ENCODE data around the gene AARS2.

The AARS2 gene

GRCh38 chr6:44263354-44264100, 49.6 kb downstream of the AARS2 start:
- DNase-seq (ENCODE audit: low read depth in 1 of 2, low spot score in 1 of 2): no peak

GRCh38 chr6:44262467-44263353, 50.4 kb downstream of the AARS2 start:
- no peak for DNase-seq (ENCODE audit: low read depth in 1 of 2, low spot score in 1 of 2)

GRCh38 chr6:44261581-44261980, 51.6 kb downstream of the AARS2 start:
- no peak for DNase-seq (ENCODE audit: low read depth in 1 of 2, low spot score in 1 of 2)

- DNase-seq (ENCODE audit: low read depth in 1 of 2, low spot score in 1 of 2): no peak
Measured at GRCh38 chr6:44260451-44261297, 52.5 kb downstream of the AARS2 start.

GRCh38 chr6:44260011-44260410, 53.1 kb downstream of the AARS2 start:
- DNase-seq (ENCODE audit: low read depth in 1 of 2, low spot score in 1 of 2): no peak

- DNase-seq (ENCODE audit: low read depth in 1 of 2, low spot score in 1 of 2): no peak
Measured at GRCh38 chr6:44258921-44259320, 54.2 kb downstream of the AARS2 start.

- DNase-seq (ENCODE audit: low read depth in 1 of 2, low spot score in 1 of 2): no peak
Measured at GRCh38 chr6:44258325-44258863, 54.8 kb downstream of the AARS2 start.

GRCh38 chr6:44257753-44258324, 55.3 kb downstream of the AARS2 start:
- no peak for DNase-seq (ENCODE audit: low read depth in 1 of 2, low spot score in 1 of 2)

GRCh38 chr6:44257025-44257752, 56.0 kb downstream of the AARS2 start, which contains the start of gene SLC35B2:
Gene SLC35B2, minus strand, starts transcription at chr6:44257528. Its CDS starts 118 bp downstream, at chr6:44257410.
- DNase-seq (ENCODE audit: low read depth in 1 of 2, low spot score in 1 of 2): peak in 1 of 2 donors; percentile 46

GRCh38 chr6:44256775-44257024, 56.4 kb downstream of the AARS2 start:
- DNase-seq (ENCODE audit: low read depth in 1 of 2, low spot score in 1 of 2): no peak

- no peak for DNase-seq (ENCODE audit: low read depth in 1 of 2, low spot score in 1 of 2)
Measured at GRCh38 chr6:44255871-44256774, 57.0 kb downstream of the AARS2 start.

- peak in 1 of 2 donors; percentile 39 for DNase-seq (ENCODE audit: low read depth in 1 of 2, low spot score in 1 of 2)
Measured at GRCh38 chr6:44255105-44255808, 57.9 kb downstream of the AARS2 start.

GRCh38 chr6:44254191-44255104, 58.7 kb downstream of the AARS2 start:
- DNase-seq (ENCODE audit: low read depth in 1 of 2, low spot score in 1 of 2): no peak

GRCh38 chr6:44253307-44254101, 59.6 kb downstream of the AARS2 start:
- no peak for DNase-seq (ENCODE audit: low read depth in 1 of 2, low spot score in 1 of 2)

GRCh38 chr6:44251576-44252524, 61.3 kb downstream of the AARS2 start:
- DNase-seq (ENCODE audit: low read depth in 1 of 2, low spot score in 1 of 2): no peak

- no peak for DNase-seq (ENCODE audit: low read depth in 1 of 2, low spot score in 1 of 2)
Measured at GRCh38 chr6:44250718-44251123, 62.4 kb downstream of the AARS2 start.

All from activated CD4-positive, alpha-beta T cell treated with anti-CD3 and anti-CD28 coated beads, Interleukin-2, amount 50 U/mL, for 24 hours (primary cell).